Embryonic facial prominence (tissue), 1 donor: ENCODE data around the gene NCOR2.
A peak's percentile ranks its signal among the peaks of the same experiment; 100 is the strongest.

Experiments
- DNase-seq: peaks from one replicate; pipeline ENCODE4 v3.0.0-alpha.2; 2016; ENCODE audit errors: extremely low spot score

NCOR2 gene

GRCh38 chr12:124560146-124560890 is 7.1 kb downstream of the NCOR2 start:
- no peak for DNase-seq

- no peak for DNase-seq
These were observed 8.0 kb downstream of the NCOR2 start for GRCh38 chr12:124559182-124560017.

- no peak for DNase-seq
These were observed 9.1 kb downstream of the NCOR2 start for GRCh38 chr12:124558313-124558712.

DNA sequence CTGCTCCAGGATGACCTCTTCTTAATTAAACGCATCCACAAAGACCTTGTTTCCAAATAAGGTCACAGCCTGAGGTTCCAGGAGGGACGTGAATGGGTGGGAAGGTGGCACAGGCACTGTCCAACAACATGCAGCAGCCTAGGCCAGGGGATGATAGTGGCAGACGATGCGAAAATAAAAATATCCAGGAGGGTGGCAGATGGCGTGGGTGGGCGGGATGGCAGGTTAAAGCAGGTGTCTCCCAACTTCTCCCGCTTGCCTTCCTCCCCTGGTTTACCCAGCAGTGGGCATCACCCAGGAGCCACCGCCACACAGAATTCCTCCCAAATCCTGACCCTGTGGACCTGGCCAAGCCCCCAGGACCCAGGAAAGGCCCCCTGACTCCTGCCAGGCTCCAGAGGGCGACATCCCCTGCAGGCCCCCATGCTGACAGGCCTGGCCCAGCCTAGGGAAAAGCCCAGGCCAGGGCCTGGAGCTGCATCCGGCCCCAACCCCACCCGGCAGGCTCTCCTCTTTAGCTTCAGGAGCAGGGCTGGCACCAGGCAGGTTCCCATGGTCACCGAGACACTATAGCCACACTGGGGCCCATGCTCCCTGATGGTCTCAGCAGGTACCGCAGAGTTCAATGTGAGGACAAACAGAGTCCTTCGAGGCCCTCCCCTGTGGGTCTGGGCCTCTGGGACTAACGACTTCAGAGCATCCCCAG is 9.7 kb downstream of the NCOR2 start:
- DNase-seq, result no peak

DNA sequence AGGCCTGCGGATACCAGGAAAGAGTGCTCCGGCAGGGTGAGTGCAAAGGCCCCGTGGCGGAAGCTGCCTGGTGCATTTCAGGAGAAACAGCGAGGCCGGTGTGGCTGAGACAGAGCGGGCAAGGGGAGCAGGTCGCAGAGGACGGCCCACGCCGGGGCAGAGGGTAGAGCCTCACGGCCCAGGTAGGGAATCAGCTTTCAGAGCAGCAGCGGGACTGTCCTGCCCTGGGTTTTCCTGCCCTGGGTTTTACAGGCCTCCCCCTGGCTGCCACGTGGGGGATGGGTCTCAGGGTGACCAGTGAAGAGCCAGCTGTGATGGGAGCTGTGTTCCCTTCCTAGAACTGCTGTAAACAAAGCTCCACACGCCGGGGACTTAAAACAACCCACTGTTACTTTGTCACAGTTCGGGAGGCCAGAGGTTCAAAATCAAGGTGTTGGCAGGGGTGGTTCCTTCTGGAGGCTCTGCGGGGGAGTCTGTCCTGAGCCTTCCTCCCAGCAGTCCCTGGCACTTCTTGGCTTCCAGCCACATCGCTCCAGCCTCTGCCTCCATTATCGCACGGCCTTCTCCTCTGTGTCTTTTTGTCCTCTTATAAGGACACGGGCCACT is 10.4 kb downstream of the NCOR2 start:
- no peak for DNase-seq

GRCh38 chr12:124556074-124556466 is 11.3 kb downstream of the NCOR2 start:
- no peak for DNase-seq

- no peak for DNase-seq
These were observed 12.0 kb downstream of the NCOR2 start for GRCh38 chr12:124555168-124556073.

DNA sequence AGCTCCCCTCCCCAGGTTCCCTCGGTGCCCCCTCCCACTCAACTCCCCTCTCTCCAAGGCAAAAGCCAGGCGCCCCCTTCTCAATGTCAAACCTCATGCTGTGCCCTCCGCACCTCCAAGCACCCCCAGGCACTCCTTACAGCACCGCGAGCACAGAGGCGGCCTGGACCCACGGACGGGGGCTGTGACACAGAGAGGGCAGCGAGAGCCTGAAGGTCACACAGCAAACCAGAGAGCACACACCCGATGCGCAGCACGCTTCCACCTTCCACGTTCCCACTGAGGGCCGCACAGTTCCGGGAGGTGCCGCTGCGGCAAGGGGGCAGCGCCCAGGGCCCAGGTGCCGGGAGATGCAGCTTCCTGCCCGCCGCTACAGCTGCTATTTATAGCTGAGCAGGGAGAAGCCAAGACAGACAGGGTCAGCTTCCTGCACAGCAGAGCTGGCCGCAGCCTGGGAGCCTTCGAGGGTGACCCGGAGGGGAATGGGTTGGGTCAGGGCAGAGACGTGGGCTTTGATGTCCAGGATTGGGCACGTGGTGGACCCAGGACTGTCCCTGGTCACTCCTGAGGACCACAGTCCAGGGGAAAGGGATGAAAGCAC is 12.9 kb downstream of the NCOR2 start:
- no peak for DNase-seq

- no peak for DNase-seq
These were observed 13.5 kb downstream of the NCOR2 start for GRCh38 chr12:124553862-124554428.

DNA sequence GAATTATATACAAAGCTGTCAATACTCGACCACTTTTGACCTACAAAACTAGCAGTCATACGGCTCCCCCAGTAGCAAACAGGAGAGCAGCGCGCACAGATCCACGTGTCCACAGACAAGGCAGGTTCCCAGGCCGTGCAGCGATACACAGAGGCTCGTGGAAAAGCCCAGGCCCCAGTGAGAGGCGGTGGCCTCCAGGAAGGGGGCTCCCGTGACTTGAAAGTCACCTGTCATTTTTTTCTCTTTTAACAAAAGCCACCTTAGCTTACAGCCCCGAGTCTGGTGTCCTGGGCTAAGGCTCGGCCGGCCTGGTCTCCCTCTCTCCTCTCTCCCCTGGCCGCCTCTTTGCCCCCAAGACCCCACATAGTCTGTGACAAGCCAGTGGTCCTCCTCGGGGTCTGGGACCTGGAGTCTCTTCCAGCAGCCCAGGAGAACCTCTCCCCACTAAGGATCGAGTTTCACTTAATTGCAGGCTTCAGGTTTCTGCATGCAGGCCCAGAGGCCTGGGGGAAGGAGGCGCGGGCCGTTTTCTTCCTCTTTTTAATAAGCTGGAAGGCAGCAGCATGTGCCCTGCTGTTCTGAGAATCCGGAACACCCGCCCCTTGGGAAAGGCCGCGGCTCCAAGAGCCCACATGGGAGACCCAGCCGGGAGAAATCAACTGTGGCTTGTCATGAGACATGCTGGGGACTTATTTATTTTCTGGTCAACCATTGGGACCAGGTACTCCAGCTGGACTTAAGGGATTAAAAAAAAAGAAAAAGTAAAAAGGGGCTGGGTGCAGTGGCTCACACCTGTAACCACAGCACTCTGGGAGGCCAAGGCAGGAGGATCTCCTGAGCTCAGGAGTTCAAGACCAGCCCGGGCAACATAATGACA is 15.9 kb downstream of the NCOR2 start:
- no peak for DNase-seq

- DNase-seq, result peak; percentile 77
These were observed 17.0 kb downstream of the NCOR2 start for GRCh38 chr12:124550123-124551089.

DNA sequence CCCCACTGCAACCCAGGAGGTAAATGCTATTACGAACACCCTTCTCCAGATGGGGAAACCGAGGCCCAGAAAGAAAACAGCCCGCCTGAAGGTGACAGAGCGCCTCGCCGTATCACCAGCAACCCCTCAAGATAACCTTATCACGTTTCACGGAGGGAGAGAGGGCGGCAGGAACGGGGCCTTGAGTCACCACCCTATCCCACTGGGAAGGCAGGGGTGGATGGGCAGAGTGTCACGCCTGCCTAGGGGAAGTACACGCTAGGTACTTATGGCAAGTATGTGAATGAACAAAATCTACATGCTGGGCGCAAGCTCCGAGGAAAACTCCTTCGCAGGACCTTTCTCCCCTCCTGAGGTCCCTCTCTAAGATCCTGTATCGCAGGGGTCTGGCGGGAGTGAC is 17.8 kb downstream of the NCOR2 start:
- no peak for DNase-seq

DNA sequence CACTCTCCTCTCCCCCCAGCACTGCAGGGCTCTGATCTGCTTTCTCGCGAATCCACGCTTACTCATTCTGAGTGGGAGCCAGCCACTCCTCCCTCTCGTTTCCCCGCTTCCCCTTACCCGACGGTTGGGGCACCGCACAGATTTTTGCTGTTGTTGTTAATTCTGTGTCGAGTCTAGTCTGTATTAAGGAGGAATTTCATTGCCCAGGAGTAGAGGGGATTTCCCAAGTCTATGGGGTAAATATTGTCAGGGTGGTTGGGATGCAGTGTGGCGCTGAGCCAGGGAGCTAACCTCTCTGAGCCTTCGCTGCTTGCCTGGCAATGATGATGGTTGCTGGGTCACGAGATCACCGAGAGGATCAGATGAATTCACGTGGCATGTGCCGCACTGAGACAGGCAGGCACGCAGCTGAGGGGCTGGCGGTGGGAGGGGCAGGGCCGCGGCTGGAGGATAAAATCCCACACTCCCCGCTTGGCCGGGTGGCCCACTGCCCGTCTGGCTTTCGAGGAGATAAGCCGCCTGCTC is 18.5 kb downstream of the NCOR2 start:
- DNase-seq, result no peak

DNA sequence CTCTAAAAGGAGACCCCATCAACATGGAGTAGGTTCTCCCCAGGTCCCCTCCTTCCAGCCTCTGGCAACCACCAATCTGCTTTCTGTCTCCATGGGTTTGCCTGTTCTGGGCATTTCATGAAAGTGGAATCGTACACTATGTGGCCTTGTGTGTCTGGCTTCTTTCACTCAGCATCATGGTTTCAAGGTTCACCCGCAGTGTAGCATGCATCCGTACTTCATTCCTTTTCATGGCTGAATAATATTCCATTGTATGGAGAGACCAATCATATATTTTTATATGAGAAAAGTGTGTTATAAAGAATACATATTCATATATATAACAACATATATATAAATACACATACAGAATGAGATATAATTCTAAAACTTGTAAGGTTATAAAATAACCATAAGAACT is 19.8 kb downstream of the NCOR2 start:
- no peak for DNase-seq

- DNase-seq, result no peak
These were observed 21.6 kb downstream of the NCOR2 start for GRCh38 chr12:124545508-124546418.

DNA sequence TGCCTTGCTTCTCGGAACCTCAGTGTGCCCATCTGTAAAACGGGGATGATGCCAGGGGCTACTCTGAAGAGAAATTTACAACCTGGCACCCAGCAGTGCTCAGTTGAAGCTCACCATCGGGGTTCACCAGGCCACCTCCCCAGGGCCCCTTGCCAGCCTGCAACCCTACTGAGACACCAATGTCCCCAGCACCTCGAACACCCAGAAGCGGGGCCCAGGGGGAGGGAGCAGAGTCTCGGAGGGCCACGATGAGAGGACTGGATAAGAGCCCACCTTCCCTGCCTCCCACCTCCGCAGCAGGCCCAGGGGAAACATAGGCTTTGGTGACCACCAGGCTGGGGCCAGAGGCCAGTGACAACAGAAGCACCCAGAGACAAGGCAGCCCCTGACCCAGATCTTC is 22.4 kb downstream of the NCOR2 start:
- no peak for DNase-seq
